GM20431 (cell line): ENCODE measurements around the gene LAMA3.

Experiments used
- in situ Hi-C: fragments of 300-500 bp; cut with MseI, MboI; formaldehyde crosslinking; loops from one replicate; pipeline ENCODE4 v1.15.0; 2020; ENCODE audit warnings: low sequenced_read_pairs; ENCODE audit not compliant: unreplicated experiment

LAMA3 gene

DNA sequence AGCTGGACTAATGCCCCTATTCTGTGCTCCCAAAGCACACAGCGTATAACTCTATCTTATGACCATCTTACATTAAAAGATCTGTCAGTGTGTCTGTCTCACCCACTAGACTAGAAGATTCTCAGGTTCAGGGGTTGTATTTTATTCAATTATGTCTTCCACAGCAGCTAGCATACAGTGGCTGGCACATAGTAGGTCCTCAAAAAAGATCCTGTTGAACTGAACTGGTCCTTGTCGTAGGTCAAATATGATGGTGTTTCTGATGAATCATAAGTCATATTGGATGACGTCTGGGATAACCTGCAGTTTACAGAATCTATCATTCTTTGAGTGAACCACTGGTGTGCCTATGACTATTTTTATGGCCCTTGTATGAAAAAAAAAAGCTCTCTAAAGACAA is 314.0 kb downstream of the LAMA3 start:
- in situ Hi-C loops, result no loop called here

GRCh38 chr18:24003903-24004640 is 314.8 kb downstream of the LAMA3 start:
- in situ Hi-C loops, result no loop called here
